Neural progenitor cell (in vitro differentiated cells): ENCODE data around the gene SNX25. TPM values are rescaled to one million over a fixed set of nuclear protein-coding genes. Genes with fewer than 3 reads are reported as not detected.

Experiments
- DNase-seq: peaks from one replicate; pipeline ENCODE4 v3.0.0-alpha.2; 2016; ENCODE audit warnings: low spot score
- H2AFZ ChIP-seq: fragments of 200-600 bp; sonication (generic); replicated peaks from 2 replicates; pipeline ENCODE4 v1.6.1; 2016; ENCODE audit warnings: antibody characterized with exemption
- H3F3A ChIP-seq: fragments of 200-600 bp; sonication (generic); 2 replicates; pipeline ENCODE4 v1.6.1; 2016; ENCODE audit warnings: antibody characterized with exemption, low read depth
- H3K27ac ChIP-seq: fragments of 200-600 bp; sonication (generic); 2 replicates; pipeline ENCODE4 v1.5.1; 2016; ENCODE audit warnings: mild to moderate bottlenecking
- H3K27me3 ChIP-seq: fragments of 200-600 bp; sonication (generic); 2 replicates; pipeline ENCODE4 v1.6.1; 2016; ENCODE audit warnings: mild to moderate bottlenecking, moderate library complexity
- H3K36me3 ChIP-seq: fragments of 200-600 bp; sonication (generic); 2 replicates; pipeline ENCODE4 v1.5.1; 2016
- H3K4me1 ChIP-seq: fragments of 200-600 bp; sonication (generic); 2 replicates; pipeline ENCODE4 v1.6.1; 2016; ENCODE audit warnings: mixed run types
- H3K4me2 ChIP-seq: fragments of 200-600 bp; sonication (generic); 2 replicates; pipeline ENCODE4 v1.6.1; 2016
- H3K4me3 ChIP-seq: fragments of 200-600 bp; sonication (generic); 2 replicates; pipeline ENCODE4 v1.5.1; 2016
- H3K79me2 ChIP-seq: fragments of 200-600 bp; sonication (generic); 2 replicates; pipeline ENCODE4 v1.6.1; 2016; ENCODE audit warnings: low read depth
- H3K9ac ChIP-seq: fragments of 200-600 bp; sonication (generic); 2 replicates; pipeline ENCODE4 v1.6.1; 2016
- H3K9me3 ChIP-seq: fragments of 200-600 bp; sonication (generic); 2 replicates; pipeline ENCODE4 v1.5.1; 2016; ENCODE audit warnings: low read depth
- H4K20me1 ChIP-seq: fragments of 200-600 bp; sonication (generic); 2 replicates; pipeline ENCODE4 v1.6.1; 2016; ENCODE audit warnings: low read depth
- H3K27ac Mint-ChIP-seq: 3 replicates; pipeline ENCODE4 v1.8.0; 2021; ENCODE audit warnings: mixed read lengths
- H3K27me3 Mint-ChIP-seq: 2 replicates; pipeline ENCODE4 v1.8.0; 2022; ENCODE audit warnings: low read depth, mild to moderate bottlenecking, inconsistent platforms, moderate library complexity, mixed read lengths; ENCODE audit not compliant: insufficient read depth
- H3K36me3 Mint-ChIP-seq: 3 replicates; pipeline ENCODE4 v1.8.0; 2021; ENCODE audit warnings: mixed read lengths
- H3K4me1 Mint-ChIP-seq: 3 replicates; pipeline ENCODE4 v1.8.0; 2021; ENCODE audit warnings: mixed read lengths
- H3K4me3 Mint-ChIP-seq: 3 replicates; pipeline ENCODE4 v1.8.0; 2021; ENCODE audit warnings: mild to moderate bottlenecking, moderate library complexity, mixed read lengths
- H3K9me3 Mint-ChIP-seq: 3 replicates; pipeline ENCODE4 v1.8.0; 2020; ENCODE audit warnings: mixed read lengths
- EZH2 ChIP-seq: fragments of 200-600 bp; sonication (generic); IDR thresholded peaks from 2 replicates; pipeline ENCODE4 v1.6.1; 2017; ENCODE audit warnings: antibody characterized with exemption, mild to moderate bottlenecking, moderate library complexity
- EZH2phosphoT487 ChIP-seq: fragments of 200-600 bp; sonication (generic); IDR thresholded peaks from 2 replicates; pipeline ENCODE4 v1.6.1; 2017; ENCODE audit warnings: antibody characterized with exemption
- total RNA-seq: library from RNA; depleted of rRNA; stranded (reverse); fragments of >200 nt; gene quantifications from 2 replicates; pipeline ENCODE4 v1.2.3, GENCODE V29; 2015; ENCODE audit warnings: low replicate concordance
- TF ChIP-seq, protein P1 (sequence below): fragments of 200-600 bp; sonication (generic); IDR thresholded peaks from 2 replicates; pipeline ENCODE4 v1.5.1; 2017; ENCODE audit warnings: antibody characterized with exemption, mild to moderate bottlenecking

Gene SNX25
- total RNA-seq, 1 donor from 2014 or later, result 50.8 TPM

DNA sequence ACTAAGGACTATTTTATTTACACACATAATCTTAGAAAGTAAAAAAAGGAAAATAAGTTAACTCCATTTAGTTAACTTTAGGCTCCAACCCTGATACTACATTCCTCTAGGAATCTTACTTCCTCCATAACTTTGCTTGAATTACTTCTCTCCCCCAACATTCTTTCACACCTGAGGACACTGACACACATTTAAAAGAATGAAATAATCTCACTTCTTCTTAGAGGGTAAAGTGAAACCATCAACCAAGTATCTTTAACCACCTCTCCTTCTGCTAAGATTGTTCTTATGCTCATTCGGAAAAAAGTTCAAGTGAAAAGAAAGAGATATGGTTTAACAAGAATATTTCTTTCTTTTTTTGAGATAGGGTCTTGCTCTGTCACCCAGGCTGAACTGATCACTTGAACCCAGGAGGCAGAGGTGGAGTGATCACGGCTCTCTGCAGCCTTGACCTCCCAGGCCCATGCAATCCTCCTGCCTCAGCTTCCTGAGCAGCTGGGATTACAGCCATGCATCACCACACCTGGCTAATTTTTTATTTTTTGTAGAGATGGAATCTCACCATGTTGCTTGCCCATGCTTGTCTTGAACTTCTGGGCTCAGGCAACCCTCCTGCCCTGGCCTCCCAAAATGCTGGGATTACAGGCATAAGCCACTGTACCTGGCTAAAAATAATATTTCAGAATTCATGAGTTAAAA, 37.9 kb upstream of the SNX25 start:
- no peaks in the 10 kb centered on the region for H3K79me2 ChIP-seq
- H3K4me2 ChIP-seq, result no peak overlapping the region
- no peak overlapping the region for H3K27ac ChIP-seq
- H3K27me3 ChIP-seq, result no peaks in the 10 kb centered on the region
- no peaks in the 10 kb centered on the region for H4K20me1 ChIP-seq
- Mint-ChIP-seq H3K36me3 (peaks cover 20% of the 10 kb centered on the region), H3K4me3 (no peak overlapping the region), H3K9me3 (no peaks in the 10 kb centered on the region), H3K4me1 (no peaks in the 10 kb centered on the region), H3K27ac (no peak overlapping the region), H3K27me3 (peaks cover 4% of the 10 kb centered on the region)
- no peaks in the 10 kb centered on the region for H3F3A ChIP-seq
- H3K9ac ChIP-seq, result no peak overlapping the region
- no peaks in the 10 kb centered on the region for H3K9me3 ChIP-seq
- no peaks in the 10 kb centered on the region for H3K4me1 ChIP-seq
- H3K4me3 ChIP-seq, result no peak overlapping the region
- H2AFZ ChIP-seq, result no peak overlapping the region
- peaks cover 19% of the 10 kb centered on the region for H3K36me3 ChIP-seq
- TF ChIP-seq EZH2 (no peak), EZH2phosphoT487 (no peak)
- TF ChIP-seq, protein P1, sequence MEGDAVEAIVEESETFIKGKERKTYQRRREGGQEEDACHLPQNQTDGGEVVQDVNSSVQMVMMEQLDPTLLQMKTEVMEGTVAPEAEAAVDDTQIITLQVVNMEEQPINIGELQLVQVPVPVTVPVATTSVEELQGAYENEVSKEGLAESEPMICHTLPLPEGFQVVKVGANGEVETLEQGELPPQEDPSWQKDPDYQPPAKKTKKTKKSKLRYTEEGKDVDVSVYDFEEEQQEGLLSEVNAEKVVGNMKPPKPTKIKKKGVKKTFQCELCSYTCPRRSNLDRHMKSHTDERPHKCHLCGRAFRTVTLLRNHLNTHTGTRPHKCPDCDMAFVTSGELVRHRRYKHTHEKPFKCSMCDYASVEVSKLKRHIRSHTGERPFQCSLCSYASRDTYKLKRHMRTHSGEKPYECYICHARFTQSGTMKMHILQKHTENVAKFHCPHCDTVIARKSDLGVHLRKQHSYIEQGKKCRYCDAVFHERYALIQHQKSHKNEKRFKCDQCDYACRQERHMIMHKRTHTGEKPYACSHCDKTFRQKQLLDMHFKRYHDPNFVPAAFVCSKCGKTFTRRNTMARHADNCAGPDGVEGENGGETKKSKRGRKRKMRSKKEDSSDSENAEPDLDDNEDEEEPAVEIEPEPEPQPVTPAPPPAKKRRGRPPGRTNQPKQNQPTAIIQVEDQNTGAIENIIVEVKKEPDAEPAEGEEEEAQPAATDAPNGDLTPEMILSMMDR, result no peak
- no peak for DNase-seq

DNA sequence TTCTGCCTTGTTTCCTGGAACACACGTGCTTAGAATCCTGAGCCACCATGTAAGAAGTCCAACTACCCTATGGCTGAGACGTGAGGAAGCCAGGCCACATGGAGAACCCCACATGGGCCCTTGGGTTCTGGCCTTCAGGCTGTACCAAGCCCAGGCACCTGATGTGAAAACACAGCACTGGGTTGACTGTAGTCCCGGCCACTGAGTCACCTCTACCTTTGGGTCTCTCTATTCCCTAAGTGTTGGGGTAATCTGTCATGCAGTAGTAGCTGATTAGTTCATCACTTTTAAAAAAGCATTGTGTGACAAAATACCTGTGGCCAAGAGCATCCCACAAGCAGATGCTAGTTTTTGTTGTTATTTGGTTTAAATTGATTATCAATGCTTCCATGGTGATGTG, 29.9 kb upstream of the SNX25 start:
- Histone ChIP-seq H3K4me1 (no peaks in the 10 kb centered on the region), H3K79me2 (peaks cover 37% of the 10 kb centered on the region), H2AFZ (no peak overlapping the region), H3F3A (peaks cover 8% of the 10 kb centered on the region), H3K4me2 (no peak overlapping the region), H4K20me1 (peaks cover 16% of the 10 kb centered on the region), H3K36me3 (peaks cover 6% of the 10 kb centered on the region), H3K9ac (no peak overlapping the region), H3K27me3 (no peaks in the 10 kb centered on the region), H3K4me3 (no peak overlapping the region), H3K27ac (no peak overlapping the region), H3K9me3 (no peaks in the 10 kb centered on the region)
- peaks cover 2% of the 10 kb centered on the region for H3K27me3 Mint-ChIP-seq
- peaks cover 3% of the 10 kb centered on the region for H3K36me3 Mint-ChIP-seq
- H3K4me3 Mint-ChIP-seq, result no peak overlapping the region
- no peak overlapping the region for H3K27ac Mint-ChIP-seq
- TF ChIP-seq EZH2 (no peak), EZH2phosphoT487 (no peak)
- TF ChIP-seq, protein P1, result no peak
- DNase-seq, result no peak
- H3K4me1 Mint-ChIP-seq, result no peaks in the 10 kb centered on the region
- H3K9me3 Mint-ChIP-seq, result no peaks in the 10 kb centered on the region

DNA sequence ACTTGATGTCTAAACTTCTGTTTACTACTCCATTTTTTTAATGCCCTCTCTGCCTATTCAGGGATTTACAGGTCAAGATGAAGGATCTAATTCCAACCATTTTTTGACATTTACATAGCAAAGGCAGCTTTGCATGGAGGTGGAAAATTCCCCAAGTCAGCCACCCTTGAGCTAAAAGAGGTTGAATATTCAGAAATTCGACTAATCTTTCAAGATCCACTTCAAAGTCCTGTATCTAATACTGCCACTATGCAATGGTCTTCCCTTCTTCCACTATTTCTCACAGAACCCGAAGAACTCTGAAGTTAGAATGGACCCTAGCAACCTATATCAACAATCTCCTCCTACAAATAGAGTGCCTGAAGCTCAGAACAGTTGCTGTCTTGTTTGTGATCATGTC, 27.2 kb upstream of the SNX25 start:
- H3K36me3 ChIP-seq, result no peaks in the 10 kb centered on the region
- H3K4me1 ChIP-seq, result peaks cover 8% of the 10 kb centered on the region
- H3K27me3 ChIP-seq, result no peaks in the 10 kb centered on the region
- Mint-ChIP-seq H3K36me3 (peaks cover 3% of the 10 kb centered on the region), H3K9me3 (no peaks in the 10 kb centered on the region), H3K27ac (no peak overlapping the region), H3K4me1 (no peaks in the 10 kb centered on the region), H3K27me3 (peaks cover 2% of the 10 kb centered on the region), H3K4me3 (no peak overlapping the region)
- no peak for DNase-seq
- H3K4me2 ChIP-seq, result no peak overlapping the region
- peaks cover 60% of the 10 kb centered on the region for H3K79me2 ChIP-seq
- no peak overlapping the region for H3K9ac ChIP-seq
- peaks cover 13% of the 10 kb centered on the region for H3F3A ChIP-seq
- no peak overlapping the region for H3K27ac ChIP-seq
- H3K4me3 ChIP-seq, result no peak overlapping the region
- H3K9me3 ChIP-seq, result no peaks in the 10 kb centered on the region
- H4K20me1 ChIP-seq, result peaks cover 21% of the 10 kb centered on the region
- no peak for TF ChIP-seq EZH2
- TF ChIP-seq EZH2phosphoT487, result no peak
- TF ChIP-seq, protein P1, result no peak
- no peak overlapping the region for H2AFZ ChIP-seq
